Activated CD8-positive, alpha-beta T cell treated with anti-CD3 and anti-CD28 coated beads for 36 hours (primary cell): ENCODE results near the gene MRPL53. TPM values are rescaled to one million over a fixed set of nuclear protein-coding genes. Genes with fewer than 3 reads are reported as not detected.

Experiments
- ATAC-seq: fragments of 200-7000 bp; cut with Tn5 transposase; one replicate; pipeline ENCODE4 v1.10.0; 2021; ENCODE audit warnings: mild to moderate bottlenecking, moderate library complexity
- CTCF ChIA-PET: fragments of 350-600 bp; sonication (Branson Sonifier 250); formaldehyde crosslinking; loops from one replicate; lab custom pipeline; 2021; ENCODE audit warnings: antibody characterized with exemption; lab: Charles Lee
- POLR2A ChIA-PET: fragments of 350-600 bp; sonication (Branson Sonifier 250); formaldehyde crosslinking; loops from one replicate; lab custom pipeline; 2021; ENCODE audit warnings: antibody characterized with exemption; lab: Charles Lee
- DNase-seq: peaks from one replicate; pipeline ENCODE4 v3.0.0-alpha.2; 2020
- H3K27ac Mint-ChIP-seq: one replicate; pipeline ENCODE4 v1.8.0; 2021; ENCODE audit warnings: mild to moderate bottlenecking, mixed read lengths
- H3K27me3 Mint-ChIP-seq: one replicate; pipeline ENCODE4 v1.8.0; 2021; ENCODE audit warnings: mixed read lengths
- H3K36me3 Mint-ChIP-seq: one replicate; pipeline ENCODE4 v1.8.0; 2021; ENCODE audit warnings: low read depth, mixed read lengths
- H3K4me1 Mint-ChIP-seq: one replicate; pipeline ENCODE4 v1.8.0; 2021; ENCODE audit warnings: low read depth, mixed read lengths
- H3K4me3 Mint-ChIP-seq: one replicate; pipeline ENCODE4 v1.8.0; 2021; ENCODE audit warnings: mild to moderate bottlenecking, moderate library complexity, mixed read lengths
- H3K9me3 Mint-ChIP-seq: one replicate; pipeline ENCODE4 v1.8.0; 2021; ENCODE audit warnings: mixed read lengths
- CTCF ChIP-seq: fragments of 200-600 bp; IDR thresholded peaks from one replicate; pipeline ENCODE4 v1.8.0; 2022; ENCODE audit warnings: antibody characterized with exemption, mild to moderate bottlenecking
- intact Hi-C: fragments of 100-400 bp; cut with micrococcal nuclease; formaldehyde crosslinking; loops from one replicate; pipeline ENCODE4 v1.10.0; 2022
- total RNA-seq, 2 experiments: library from RNA; stranded (reverse); gene quantifications; one replicate each; pipeline ENCODE4 v1.2.3, GENCODE V29; 2021

The MRPL53 gene
- 100 to 1,000 TPM; 111 to 113 TPM for total RNA-seq

GRCh38 chr2:74472086-74472944 lies at the start of gene MRPL53:
Gene MRPL53 (minus strand): TSS chr2:74472680. CDS start chr2:74472660, 20 bp downstream.
- ChIA-PET POLR2A (interaction anchor here (0.7 to 3.2 kb wide), 17 partner anchors 8 to 735 kb away, joined by 3 to 43 read pairs (median 4); partner anchors contain the start of genes C2orf81, CCDC142, INO80B and TPRKB), CTCF (interaction anchor here (1.0 to 3.8 kb wide), 9 partner anchors 10 to 116 kb away, joined by 3 to 35 read pairs (median 5); partner anchors contain the start of genes CCDC142, TTC31 and WBP1)
- peaks cover 25% of the 10 kb centered on the region for H3K36me3 Mint-ChIP-seq
- DNase-seq: peak; percentile 96
- no peaks in the 10 kb centered on the region for H3K9me3 Mint-ChIP-seq
- ATAC-seq: peak; percentile 92
- peak within 1 kb of the TSS; percentile 95 for H3K4me3 Mint-ChIP-seq
- TF ChIP-seq CTCF: no peak
- H3K27me3 Mint-ChIP-seq: no peaks in the 10 kb centered on the region
- H3K4me1 Mint-ChIP-seq: peaks cover 16% of the 10 kb centered on the region
- intact Hi-C loops: no loop called here
- H3K27ac Mint-ChIP-seq: peak within 1 kb of the TSS; percentile 93

- intact Hi-C loops: no loop called here
Observed at GRCh38 chr2:74516650-74517049, 44.2 kb upstream of the MRPL53 start.

GRCh38 chr2:74515981-74516633 lies 43.6 kb upstream of the MRPL53 start:
- no peak overlapping the region for H3K27ac Mint-ChIP-seq
- intact Hi-C loops: no loop called here
- POLR2A ChIA-PET: interaction anchor here (0.8 to 2.7 kb wide), 6 partner anchors 9 to 15 kb away, joined by 3 to 15 read pairs (median 4); partner anchors contain the start of genes AUP1 and HTRA2
- TF ChIP-seq CTCF: no peak
- peaks cover 5% of the 10 kb centered on the region for H3K36me3 Mint-ChIP-seq
- CTCF ChIA-PET: interaction anchor here (1.1 to 1.8 kb wide), 2 partner anchors 16 to 71 kb away, joined by 3 to 4 read pairs; no protein-coding TSS in a partner anchor
- no peaks in the 10 kb centered on the region for H3K9me3 Mint-ChIP-seq
- peak overlapping the region; percentile 42 for H3K4me3 Mint-ChIP-seq
- peaks cover 26% of the 10 kb centered on the region for H3K4me1 Mint-ChIP-seq
- ATAC-seq (peak; percentile 80), DNase-seq (peak; percentile 80)
- peaks cover 66% of the 10 kb centered on the region for H3K27me3 Mint-ChIP-seq

More at GRCh38 chr2:74516650-74517049, 44.2 kb upstream of the MRPL53 start:
- POLR2A ChIA-PET: interaction anchor here (0.8 to 2.7 kb wide), 4 partner anchors 10 to 16 kb away, joined by 3 to 15 read pairs (median 4); partner anchors contain the start of genes AUP1 and HTRA2
- H3K9me3 Mint-ChIP-seq: no peaks in the 10 kb centered on the region
- peaks cover 23% of the 10 kb centered on the region for H3K4me1 Mint-ChIP-seq
- CTCF ChIA-PET: interaction anchor here (1.8 kb wide), 1 partner anchor 15 kb away, joined by 4 read pairs; no protein-coding TSS in a partner anchor
- no peak for TF ChIP-seq CTCF
- H3K27me3 Mint-ChIP-seq: peaks cover 61% of the 10 kb centered on the region
- ATAC-seq (no peak), DNase-seq (no peak)
- H3K36me3 Mint-ChIP-seq: peaks cover 5% of the 10 kb centered on the region
- H3K4me3 Mint-ChIP-seq: peak overlapping the region; percentile 42
- H3K27ac Mint-ChIP-seq: no peak overlapping the region

- POLR2A ChIA-PET: interaction anchor here (1.3 to 2.7 kb wide), 5 partner anchors 12 to 18 kb away, joined by 3 to 15 read pairs (median 5); partner anchors contain the start of genes AUP1 and HTRA2
- intact Hi-C loops: no loop called here
- Mint-ChIP-seq H3K27me3 (peaks cover 70% of the 10 kb centered on the region), H3K4me3 (peak overlapping the region; percentile 52), H3K9me3 (no peaks in the 10 kb centered on the region), H3K4me1 (peaks cover 26% of the 10 kb centered on the region), H3K36me3 (peaks cover 5% of the 10 kb centered on the region), H3K27ac (no peak overlapping the region)
- TF ChIP-seq CTCF: no peak
- ATAC-seq: peak; percentile 10
- CTCF ChIA-PET: interaction anchor here (1.1 to 2.0 kb wide), 3 partner anchors 9 to 72 kb away, joined by 3 to 4 read pairs (median 3); partner anchors contain the start of genes CCDC142 and TTC31
- DNase-seq: no peak
Observed at GRCh38 chr2:74515271-74515980, 42.9 kb upstream of the MRPL53 start.
